Endothelial cell (in vitro differentiated cells): Measurements from ENCODE around the gene GABBR2. TPM values are rescaled to one million over a fixed set of nuclear protein-coding genes. Genes with fewer than 3 reads are reported as not detected.

Experiments used
- DNase-seq: peaks from one replicate; pipeline ENCODE4 v3.0.0; 2021; ENCODE audit warnings: low spot score
- H3K27ac Mint-ChIP-seq: one replicate; pipeline ENCODE4 v1.8.0; 2021; ENCODE audit warnings: mixed read lengths, inconsistent platforms; ENCODE audit not compliant: unreplicated experiment
- H3K27me3 Mint-ChIP-seq: one replicate; pipeline ENCODE4 v1.8.0; 2021; ENCODE audit warnings: mild to moderate bottlenecking, moderate library complexity, mixed read lengths, inconsistent platforms; ENCODE audit not compliant: unreplicated experiment
- H3K36me3 Mint-ChIP-seq: one replicate; pipeline ENCODE4 v1.8.0; 2021; ENCODE audit warnings: mild to moderate bottlenecking, low read depth, mixed read lengths, inconsistent platforms; ENCODE audit not compliant: unreplicated experiment
- H3K4me1 Mint-ChIP-seq: one replicate; pipeline ENCODE4 v1.8.0; 2021; ENCODE audit warnings: mild to moderate bottlenecking, mixed read lengths, inconsistent platforms; ENCODE audit not compliant: unreplicated experiment
- H3K4me3 Mint-ChIP-seq: one replicate; pipeline ENCODE4 v1.8.0; 2021; ENCODE audit warnings: mild to moderate bottlenecking, mixed read lengths, inconsistent platforms; ENCODE audit not compliant: unreplicated experiment
- H3K9me3 Mint-ChIP-seq: one replicate; pipeline ENCODE4 v1.8.0; 2021; ENCODE audit warnings: mixed read lengths, inconsistent platforms; ENCODE audit not compliant: unreplicated experiment
- CTCF ChIP-seq: fragments of 200-600 bp; sonication (generic); IDR thresholded peaks from one replicate; pipeline ENCODE4 v1.5.0; 2021; ENCODE audit warnings: antibody characterized with exemption; ENCODE audit not compliant: unreplicated experiment
- total RNA-seq: library from RNA; stranded (reverse); fragmentation: NEBNext Ultra II Directional; extraction: Animal tissue kit (Norgen Biotek cat#: 25700); gene quantifications from one replicate; pipeline ENCODE4 v1.2.1, GENCODE V29; 2021; ENCODE audit not compliant: unreplicated experiment

The GABBR2 gene
- total RNA-seq, 1 donor from 2014 or later = 0.46 TPM

- Mint-ChIP-seq H3K9me3 (no peaks in the 10 kb centered on the region), H3K4me1 (peaks cover 2% of the 10 kb centered on the region), H3K27ac (no peak overlapping the region), H3K27me3 (peaks cover 8% of the 10 kb centered on the region), H3K4me3 (no peak overlapping the region), H3K36me3 (no peaks in the 10 kb centered on the region)
- TF ChIP-seq CTCF = no peak
- no peak for DNase-seq
These were observed 138.7 kb downstream of the GABBR2 start for GRCh38 chr9:98570055-98570454.

DNA sequence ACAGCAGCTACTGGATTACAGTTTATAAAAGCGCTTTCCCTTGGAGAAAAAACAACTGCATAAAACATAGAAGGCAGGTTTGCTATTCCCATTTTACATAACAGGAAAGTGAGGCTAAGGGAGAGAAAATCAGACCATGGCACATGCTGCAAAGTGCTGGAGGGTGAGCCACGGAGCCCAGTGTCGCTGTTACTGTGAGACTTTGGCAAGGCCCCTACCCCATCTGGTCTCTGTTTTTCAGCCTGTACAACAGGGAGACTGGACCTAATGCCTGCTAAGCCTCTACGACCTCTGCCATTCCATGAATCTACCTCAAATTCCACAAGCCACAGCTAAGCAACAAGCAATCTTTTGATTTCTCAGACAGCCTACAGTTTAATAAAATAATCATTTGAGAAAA is 139.2 kb downstream of the GABBR2 start:
- Mint-ChIP-seq H3K9me3 (no peaks in the 10 kb centered on the region), H3K27ac (no peak overlapping the region), H3K4me3 (no peak overlapping the region), H3K27me3 (peaks cover 9% of the 10 kb centered on the region), H3K4me1 (no peaks in the 10 kb centered on the region), H3K36me3 (no peaks in the 10 kb centered on the region)
- TF ChIP-seq CTCF = no peak
- no peak for DNase-seq

DNA sequence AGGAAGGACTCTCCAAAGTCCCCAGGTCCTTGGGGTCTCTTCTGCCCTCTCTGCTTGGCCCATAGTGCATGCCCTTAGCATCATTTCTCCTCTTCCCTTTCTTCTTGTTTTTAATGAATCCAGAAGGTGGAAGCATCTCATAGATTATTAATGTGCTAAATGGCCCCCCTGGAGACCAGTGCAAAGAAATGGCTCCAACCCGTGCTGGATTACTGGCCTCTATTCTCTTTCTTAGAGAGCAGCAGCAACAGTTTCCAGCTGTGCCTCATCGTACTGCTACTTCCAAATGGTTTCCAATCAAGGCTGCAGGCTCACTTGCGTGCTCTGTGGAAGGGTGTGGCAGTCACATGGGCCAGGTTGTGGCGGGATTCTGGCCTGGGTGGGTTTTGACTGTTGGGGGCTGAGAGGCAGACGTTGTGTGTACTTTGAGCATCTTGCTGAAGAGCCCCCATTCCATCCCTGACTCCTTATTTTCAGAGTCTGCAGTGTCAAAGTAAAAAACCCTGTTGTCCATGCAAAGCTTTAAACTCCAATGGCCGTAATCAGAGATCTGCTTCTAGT is 139.7 kb downstream of the GABBR2 start:
- no peaks in the 10 kb centered on the region for H3K4me1 Mint-ChIP-seq
- H3K4me3 Mint-ChIP-seq = no peak overlapping the region
- peaks cover 9% of the 10 kb centered on the region for H3K27me3 Mint-ChIP-seq
- H3K36me3 Mint-ChIP-seq = no peaks in the 10 kb centered on the region
- no peak for TF ChIP-seq CTCF
- H3K9me3 Mint-ChIP-seq = no peaks in the 10 kb centered on the region
- no peak for DNase-seq
- H3K27ac Mint-ChIP-seq = no peak overlapping the region

- TF ChIP-seq CTCF = no peak
- Mint-ChIP-seq H3K4me3 (no peak overlapping the region), H3K36me3 (no peaks in the 10 kb centered on the region), H3K4me1 (no peaks in the 10 kb centered on the region), H3K27ac (no peak overlapping the region), H3K27me3 (peaks cover 9% of the 10 kb centered on the region), H3K9me3 (no peaks in the 10 kb centered on the region)
- no peak for DNase-seq
These were observed 140.4 kb downstream of the GABBR2 start for GRCh38 chr9:98568234-98568908.

DNA sequence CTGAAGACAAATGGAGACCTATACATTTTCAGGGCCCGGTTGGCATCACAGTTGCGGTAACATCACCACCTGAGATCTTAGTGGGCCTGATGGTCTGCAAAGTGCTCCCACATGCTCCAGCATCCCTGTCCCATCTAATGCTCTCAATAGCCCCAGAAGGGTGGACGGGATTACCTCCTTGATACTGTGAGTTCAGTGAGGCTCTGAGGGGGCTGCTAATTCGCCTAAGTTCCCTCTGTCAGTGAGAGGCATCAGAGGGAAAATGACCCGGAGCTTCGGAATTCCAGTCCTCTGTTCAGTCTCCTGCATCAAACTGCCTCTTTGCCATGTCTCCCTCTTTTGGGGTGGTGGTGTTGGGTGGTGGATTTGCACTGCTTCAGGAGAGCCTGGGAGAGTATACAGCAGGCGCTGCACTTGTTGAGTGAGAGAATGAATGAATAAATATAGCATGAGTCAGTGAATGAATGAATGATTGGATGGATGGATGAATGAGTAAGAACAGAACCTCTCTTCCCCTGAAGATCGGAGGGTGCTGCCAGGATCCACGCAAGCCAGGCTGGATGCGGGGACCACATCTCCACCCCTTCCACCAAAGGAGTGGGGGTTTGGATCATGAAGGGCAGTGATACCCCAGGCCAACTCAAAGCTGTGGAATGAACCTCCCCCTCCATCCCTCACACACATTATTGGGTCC is 141.0 kb downstream of the GABBR2 start:
- Mint-ChIP-seq H3K4me1 (no peaks in the 10 kb centered on the region), H3K9me3 (no peaks in the 10 kb centered on the region), H3K27ac (no peak overlapping the region), H3K36me3 (no peaks in the 10 kb centered on the region), H3K4me3 (no peak overlapping the region), H3K27me3 (peaks cover 6% of the 10 kb centered on the region)
- no peak for TF ChIP-seq CTCF
- DNase-seq = no peak
